NCI-H510A treated with DMSO at 0.1 percent for 48 hours (cell line): Measurements from ENCODE around the gene FSD2.
"Not testable (repeated sequence)": the region's sequence is repeated elsewhere in the genome, so short reads cannot be mapped to it uniquely, and the experiment has no call there.

Source experiments
- DNase-seq: peaks from one replicate; lab custom pipeline; 2025; lab: John Stamatoyannopoulos, UW

Gene FSD2

DNA sequence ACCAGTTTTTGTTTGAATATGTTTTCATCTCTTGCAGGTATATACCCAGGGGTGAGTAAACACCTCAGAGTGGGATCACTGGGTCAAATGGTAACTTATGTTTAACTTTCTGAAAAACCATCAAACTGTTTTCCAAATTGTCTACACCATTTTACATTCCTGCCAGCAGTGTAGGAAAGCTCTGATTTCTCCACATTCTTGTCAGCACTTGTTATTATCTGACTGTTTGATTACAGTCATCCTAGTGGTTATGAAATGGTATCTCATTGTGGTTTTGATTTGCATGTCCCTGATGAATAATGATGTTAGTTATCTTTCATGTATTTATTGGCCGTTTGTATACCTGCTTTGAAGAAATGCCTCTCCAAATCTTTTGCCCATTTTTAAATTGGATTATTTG, 13.8 kb downstream of the FSD2 start:
- no peak for DNase-seq

DNA sequence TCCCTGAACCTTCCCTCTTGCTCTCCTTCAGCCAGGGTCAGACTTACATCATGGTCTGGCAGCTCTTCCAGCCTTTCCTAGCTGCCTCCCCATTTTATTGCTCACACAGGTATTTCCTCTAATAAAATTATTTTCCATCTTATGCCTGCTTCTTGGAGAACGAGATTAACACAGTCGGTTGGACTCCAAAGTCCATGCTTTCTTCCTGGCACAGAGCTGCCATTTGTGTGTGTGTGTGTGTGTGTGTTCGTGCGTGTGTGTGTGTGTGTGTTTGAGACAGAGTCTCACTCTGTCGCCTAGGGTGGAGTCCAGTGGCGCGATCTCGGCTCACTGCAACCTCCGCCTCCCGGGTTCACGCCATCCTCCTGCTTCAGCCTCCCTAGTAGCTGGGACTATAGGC, 15.5 kb downstream of the FSD2 start:
- DNase-seq = no peak

DNA sequence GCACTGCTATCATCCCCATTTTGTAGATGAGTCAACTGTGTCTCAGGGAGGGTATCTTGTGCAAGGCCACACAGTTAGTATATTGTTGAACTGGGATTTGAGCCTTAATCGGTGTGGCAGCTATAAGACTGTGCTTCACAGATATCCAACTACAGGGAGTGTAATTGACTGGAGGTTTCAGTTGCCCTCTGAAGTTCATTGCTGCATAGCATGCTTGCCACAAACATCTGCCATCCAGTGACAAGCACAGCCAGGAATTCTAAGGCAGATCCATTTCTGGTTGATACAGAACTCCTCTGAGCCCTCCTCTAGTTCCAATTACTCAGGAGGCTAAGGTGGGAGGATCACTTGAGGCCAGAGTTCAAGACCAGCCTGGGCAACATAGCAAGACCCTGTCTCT, 16.4 kb downstream of the FSD2 start:
- DNase-seq = no peak

DNA sequence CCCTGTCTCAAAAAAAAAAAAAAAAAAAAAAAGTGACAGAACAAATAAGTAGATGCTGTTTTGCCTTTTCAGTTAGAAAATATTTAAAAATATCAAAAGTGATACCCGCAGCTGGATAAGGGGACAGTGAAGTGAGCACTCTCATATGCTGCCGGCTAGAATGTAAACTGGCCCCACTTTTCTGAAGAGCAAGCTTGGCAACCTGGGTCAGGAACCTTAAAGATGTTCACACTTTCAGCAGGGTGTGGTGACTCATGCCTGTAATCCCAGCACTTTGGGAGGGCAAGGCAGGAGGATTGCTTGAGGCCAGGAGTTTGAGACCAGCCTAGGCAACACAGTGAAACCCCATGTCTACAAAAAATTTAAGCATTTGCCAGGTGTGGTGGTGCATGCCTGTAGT, 17.4 kb downstream of the FSD2 start:
- no peak for DNase-seq

DNA sequence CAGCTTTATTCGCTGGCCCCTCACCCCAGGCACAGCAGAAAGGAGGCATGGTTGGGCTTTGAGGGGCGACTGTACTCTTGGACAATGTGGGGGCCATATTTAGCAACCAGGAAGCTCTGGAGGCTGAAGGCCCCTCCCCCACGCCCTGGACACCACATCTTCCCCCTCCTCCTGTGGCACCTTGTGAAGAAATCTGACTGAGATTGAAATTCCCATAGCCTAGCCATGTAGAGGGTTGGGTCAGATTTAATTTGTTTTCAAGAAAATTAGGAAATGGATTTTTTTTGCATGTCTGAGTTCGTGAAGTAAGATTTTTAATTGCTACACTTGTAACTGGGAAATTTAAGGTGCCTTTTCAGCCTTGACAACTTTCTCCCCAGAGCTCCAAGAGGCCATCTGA, 24.5 kb downstream of the FSD2 start:
- DNase-seq = no peak

DNA sequence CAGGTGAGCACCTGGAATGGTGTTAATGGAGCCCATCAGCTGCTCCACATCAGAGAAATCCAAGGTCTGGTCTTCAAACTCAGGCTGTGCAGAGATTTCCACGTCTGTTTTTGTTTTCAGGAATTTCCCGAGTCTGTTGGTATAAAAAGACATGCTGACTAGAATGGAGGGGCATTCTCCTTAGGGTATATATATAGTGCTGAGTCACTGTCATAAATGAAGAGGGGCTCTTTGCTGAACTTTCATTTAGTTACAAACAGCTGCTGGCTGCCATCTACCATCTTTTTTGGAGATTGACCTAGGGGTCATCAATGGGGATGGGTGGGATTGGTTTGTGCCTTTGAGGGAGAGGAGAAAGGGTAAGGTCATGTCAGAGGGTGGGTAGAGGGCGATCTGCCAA, 27.1 kb downstream of the FSD2 start:
- no peak for DNase-seq

DNA sequence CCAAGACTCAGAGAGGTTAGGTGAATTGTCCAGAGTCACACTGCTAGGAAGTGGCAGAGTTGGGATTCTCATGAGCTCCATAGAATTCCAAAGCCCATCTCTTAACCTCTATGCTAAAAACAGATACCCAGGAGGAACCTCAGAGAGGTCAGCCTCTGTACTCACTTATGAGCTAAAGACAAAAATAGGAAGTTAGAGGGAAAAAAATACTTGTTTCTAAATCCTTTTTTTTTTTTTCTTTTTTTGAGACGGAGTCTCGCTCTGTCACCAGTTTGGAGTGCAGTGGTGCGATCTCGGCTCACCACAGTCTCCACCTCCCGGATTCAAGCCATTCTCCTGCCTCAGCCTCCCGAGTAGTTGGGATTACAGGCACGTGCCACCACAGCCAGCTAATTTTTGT, 31.4 kb downstream of the FSD2 start:
- no peak for DNase-seq

DNA sequence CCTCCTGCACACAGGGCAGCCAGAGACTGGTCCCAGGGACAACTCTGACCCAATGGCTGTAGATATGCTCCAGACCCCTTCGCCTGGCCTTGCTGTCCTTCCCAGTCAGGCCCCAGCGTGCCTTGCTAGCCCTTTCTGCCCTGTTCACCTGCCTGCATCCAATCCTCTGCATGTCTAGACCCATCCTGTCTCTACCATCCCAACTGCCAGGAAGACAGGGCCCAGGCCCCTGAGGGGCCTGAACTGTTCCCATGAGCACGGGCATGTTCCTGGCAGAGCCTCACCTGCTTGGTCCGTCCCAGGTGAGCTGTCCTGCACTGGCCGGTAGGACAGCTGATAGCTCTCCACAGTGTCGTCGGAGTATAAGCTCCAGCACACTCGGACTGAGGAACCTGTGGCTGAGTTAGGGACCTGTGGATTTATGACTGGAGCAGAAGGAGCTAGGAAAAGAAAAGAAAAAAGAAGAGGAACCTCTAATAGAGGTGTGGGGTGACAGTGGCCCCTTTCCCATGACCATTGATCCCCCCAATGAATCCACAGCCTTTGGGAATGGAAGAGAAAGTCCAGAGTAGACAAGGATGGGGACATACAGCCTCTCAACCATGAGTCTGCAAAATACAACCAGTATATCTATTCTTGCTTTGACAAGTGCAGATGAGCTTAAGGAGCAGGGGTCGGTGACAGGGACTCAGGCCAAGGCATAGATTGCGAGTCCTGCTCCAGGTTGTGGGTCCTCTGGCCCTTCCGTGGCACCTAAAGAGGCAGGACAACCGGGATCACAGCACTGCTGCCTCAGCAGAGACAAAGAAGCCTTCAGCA, 33.9 kb downstream of the FSD2 start:
- DNase-seq = no peak

DNA sequence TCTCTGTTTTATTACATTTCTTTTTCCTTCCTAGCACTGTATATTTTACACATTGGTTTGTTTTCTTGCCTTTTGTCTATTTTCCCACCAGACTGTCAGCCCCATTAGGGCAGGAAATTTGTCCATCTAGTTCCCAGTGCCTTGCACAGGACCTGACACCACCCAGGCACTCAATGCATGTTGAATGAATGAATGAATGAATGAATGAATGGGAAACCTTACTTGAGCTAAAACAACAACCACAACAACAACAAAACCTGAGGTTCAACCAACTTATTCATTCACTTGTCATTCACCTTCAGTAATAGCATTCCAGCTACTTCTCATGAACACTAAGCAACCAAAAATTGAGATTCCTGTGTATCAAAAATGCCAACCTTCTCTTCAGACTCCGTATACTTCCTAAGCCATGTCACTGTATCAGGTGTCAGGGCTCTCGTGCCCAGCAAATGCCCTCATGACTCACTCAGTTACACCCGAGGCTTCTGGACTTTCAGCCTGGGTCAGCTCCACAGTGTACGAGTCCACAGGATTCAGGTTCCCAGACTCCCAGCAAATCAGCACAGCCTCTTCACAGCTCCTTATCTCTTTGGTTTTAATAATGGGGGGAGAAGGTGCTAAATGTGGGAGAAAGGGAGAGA, 37.3 kb downstream of the FSD2 start:
- DNase-seq = no peak

DNA sequence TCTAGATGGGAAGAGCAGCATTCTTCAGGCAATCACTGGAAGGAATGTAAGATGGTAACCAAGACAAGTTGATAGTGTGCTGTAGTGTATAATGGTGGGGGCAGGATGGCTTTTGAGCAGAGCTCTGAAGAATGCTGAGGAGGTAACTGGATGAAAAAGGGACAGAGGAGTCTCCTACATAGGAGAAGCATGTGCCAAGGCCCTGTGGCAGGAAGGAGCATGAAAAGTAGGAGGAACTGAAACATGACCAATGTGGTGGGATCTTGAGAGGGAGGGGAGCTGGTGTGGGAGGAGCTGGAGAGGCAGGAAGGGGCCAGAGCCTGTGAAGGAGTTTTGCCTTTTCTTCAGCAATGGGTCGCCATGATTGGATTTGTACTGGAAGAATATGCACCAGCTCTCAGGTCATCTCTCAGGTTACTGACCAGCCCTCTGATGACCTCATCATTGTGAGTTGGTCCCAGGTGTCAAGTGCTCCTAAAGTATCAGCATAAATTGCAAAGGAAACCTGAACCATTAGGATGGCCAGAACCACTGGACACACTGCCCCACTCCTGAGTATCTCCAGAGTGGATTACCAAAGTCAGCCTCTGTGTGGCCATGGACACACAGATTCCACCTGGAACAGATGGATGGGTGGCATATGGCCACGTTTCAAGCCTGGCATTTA, 38.6 kb downstream of the FSD2 start:
- DNase-seq = no peak

DNA sequence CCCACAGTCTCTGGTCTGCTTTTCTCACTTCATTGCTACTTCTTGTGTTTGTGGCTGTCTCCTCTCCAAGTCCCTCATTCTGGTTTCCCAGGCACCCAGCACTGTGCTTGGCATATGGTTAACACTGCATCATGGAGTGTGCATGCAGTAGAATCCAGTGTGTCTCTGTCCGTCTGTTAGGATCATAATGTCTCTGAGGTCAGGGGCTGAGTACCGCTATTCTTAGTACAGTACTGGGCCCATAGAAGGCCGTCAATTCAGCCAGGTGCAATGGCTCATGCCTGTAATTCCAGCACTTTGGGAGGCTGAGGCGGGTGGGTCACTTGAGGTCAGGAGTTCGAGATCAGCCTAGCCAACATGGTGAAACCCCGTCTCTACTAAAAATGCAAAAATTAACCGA, 39.7 kb downstream of the FSD2 start:
- DNase-seq = not testable (repeated sequence)

DNA sequence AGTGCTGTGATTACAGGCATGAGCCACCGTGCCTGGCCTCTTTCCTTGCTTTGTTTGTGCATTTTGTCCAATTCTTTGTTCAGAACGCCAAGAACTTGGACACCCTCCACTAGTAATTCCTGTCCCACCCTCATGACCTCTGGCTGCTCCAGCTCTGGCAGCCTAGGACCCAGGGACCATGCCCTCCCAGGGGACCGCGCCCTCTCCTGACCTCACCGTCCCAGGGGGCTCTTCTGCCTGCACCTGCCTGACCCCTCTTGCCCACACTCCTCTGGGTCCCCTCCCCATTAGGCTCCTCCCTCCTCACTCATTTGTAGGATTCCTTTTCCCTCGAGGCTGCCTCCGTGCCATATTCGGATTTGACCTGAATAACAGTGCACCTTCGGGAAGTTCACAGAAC, 41.1 kb downstream of the FSD2 start:
- DNase-seq = no peak

DNA sequence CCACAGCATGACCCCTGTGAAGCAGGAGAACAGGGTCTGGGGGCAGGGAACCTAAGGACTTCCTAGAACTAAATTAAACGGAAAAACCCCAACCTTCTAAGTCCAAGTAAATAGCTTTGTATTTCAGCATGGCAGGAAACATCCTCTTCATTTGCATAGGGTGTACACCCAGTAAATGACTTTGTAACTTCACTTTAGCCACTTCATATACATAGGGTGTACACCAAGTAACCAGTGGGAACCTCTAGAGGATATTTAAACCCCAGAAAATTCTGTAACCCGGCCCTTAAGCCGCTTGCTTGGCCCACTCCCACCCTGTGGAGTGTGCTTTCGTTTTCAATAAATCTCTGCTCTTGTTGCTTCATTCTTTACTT, 41.8 kb downstream of the FSD2 start:
- DNase-seq = no peak

DNA sequence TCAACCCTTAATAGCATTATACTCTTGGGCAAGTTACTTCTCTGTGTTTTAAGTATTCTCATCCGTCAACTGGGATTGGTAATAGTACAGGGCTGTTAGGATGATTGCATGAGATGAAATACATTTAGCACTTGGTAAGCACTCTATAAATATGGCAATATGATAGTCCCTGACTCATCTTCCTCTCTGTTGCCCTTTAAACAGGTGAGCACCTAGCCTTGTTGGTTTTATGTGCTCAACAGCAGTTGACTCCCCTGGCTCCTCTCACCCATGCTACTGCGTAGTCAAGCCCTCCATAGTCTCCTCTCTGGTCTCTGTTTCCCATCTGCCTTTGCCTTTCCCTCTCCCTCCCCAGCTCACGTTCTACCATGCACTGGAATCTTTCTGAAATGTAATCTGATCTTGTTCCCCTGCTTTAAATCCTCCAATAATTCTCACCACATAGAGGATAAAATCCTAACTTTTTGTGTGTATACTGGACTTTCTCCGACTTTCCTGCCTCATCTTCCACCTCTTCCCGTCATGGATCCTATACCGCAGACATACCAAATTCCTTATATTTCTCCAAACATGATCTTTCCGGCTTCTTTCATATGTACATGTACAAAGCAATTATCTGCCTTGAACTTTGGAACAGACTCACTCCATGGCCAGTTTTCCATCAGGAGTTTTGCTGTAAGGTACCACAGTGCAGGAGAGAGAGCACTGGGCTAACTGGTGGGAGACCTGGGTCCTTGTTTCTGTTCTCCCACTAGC, 42.3 kb downstream of the FSD2 start:
- DNase-seq = no peak

DNA sequence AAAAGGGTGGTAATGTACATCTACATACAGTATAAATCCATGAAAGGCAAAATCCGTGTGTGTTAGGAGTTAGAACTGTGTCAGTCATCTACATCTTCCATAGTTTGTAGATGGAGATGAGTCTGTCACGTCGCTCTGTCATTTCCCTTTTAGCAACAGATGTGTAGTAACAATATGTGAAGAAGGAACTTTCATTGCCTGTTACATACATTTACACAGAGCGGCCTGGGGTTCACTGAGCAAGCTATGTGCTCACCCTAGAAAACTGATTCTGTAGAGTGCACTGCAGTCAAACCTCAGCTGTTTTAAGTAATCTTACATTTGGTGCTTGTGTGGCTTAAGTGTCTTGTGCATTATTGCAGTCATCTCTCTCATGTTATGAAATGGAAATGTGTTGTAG, 54.6 kb downstream of the FSD2 start:
- no peak for DNase-seq

DNA sequence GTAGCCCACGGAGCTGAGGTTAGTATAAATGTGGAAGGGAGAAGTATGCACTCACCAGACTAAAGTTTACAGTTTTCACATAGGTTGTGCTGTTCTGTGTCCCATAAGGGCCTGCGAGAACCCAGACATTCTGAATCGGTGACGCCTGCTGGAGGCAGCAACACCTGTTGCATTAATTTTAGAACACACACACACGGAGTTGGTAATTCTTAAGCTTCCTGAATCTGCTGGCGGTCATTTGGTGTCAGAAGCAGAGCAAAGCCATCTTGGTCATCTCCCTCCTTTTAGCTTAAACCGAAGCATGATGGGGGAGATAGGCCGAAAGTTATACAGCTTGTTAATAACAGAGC, 55.1 kb downstream of the FSD2 start:
- no peak for DNase-seq

DNA sequence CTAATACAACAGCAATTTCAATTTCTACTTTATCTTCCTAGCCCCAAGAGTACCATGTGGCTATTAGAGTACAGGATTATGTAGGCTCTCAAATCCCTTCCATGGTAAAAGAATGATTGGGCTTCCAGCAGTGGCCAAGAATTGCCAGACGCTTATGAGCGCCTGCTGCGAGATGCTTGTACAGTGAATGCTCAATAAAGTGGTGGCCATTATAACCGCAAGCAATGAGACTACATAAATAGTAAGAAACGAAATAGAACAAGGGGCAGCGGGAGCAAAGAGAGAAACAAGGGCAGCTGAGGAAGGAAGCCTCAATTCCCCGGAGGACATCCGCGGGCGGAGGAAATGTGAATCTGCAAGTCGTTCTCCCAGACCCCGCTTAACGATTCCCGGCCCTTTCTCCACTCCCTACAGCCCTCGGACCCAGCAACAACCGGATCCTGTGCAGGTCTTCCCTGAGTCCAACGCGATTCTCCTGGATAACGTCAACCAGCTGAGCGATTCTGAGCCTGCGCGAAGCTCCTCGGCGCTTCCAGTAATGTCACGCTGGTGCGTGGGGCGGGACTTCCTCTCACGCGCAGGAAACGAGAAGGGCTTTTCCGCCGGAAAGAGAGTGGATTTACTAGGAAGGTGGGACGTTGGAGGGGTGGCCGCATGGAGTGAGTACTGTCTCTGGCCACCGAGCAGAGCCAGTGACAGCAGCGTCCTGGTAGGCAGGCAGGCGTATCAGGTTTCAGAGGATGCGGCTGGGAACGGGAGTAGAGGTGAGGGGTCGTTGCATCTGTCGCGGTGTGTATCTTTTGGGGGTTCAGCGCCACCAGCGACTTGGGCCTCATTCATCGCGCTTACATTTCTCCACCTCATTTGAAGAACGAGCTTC, 55.7 kb downstream of the FSD2 start:
- DNase-seq = peak; percentile 83

DNA sequence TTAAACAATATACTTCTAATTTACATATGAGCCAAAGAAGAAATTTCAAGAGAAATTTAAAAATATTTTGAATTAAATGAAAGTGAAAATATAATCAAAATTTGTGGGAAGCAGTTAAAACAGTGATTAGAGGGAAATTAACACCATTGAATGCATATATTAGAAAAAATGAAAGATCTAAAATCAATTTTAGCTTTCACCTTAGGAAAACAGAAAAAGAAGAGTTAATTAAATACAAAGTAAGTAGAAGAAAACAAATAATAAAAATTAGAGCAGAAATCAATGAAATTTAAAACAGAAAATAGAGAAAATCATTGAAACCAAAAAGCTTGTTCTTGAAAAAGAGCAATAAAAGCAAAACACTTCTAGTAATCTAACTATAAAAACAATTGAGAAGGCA, 57.6 kb downstream of the FSD2 start:
- no peak for DNase-seq

DNA sequence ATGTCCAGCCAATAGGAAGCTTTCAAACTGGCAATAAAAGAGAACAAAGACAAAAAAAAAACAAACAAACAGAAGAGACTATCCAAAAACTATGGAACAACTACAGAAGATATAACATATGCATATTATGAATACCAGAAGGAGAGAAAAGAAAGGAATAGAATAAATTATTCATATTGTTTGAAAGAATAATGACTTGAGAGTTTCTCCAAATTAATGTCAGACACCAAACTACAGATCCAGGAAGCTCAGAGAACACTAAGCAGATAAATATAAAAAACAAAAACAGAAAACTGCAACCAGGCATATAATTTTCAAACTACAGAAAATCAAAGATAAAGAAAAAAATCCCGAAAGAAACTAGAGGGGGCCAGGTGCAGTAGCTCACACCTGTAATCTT, 62.1 kb downstream of the FSD2 start:
- no peak for DNase-seq

DNA sequence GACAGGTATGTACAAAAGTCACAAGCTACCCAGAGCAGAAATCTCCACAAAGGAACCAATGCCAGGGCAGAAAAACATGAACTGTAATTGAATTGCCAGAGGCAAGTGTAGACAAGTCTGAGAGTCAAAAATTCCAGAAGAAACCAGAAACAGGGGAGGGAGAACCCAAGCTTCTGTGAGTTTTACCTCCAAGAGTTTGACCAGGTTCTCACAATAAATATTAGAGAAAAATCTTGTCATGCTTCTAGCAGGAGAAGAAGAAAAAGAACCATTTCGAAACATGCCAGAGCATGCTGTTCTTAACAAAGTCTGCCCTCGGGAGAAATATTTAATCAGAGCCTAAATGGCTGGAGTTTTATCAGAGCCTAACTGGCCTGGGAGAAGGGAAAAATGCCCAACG, 63.7 kb downstream of the FSD2 start:
- DNase-seq = no peak

DNA sequence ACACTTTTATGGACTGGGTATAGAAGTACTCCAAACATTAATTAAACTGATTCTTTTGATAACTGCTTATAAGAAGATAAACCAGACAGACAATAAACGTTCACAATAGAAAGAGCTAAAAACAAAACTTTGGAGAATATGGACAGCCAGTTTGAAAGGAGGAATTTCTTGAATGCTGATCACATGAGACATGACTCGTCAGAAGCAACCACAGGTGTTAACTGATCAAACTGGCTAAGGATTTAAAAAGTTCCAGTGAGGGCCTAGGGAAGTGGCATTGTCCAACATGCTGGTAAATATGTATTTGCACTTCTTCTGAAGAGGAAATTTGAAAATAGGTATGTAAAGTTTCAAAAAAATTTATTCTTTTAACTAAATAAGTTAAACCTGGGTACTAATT, 66.8 kb downstream of the FSD2 start:
- DNase-seq = no peak

DNA sequence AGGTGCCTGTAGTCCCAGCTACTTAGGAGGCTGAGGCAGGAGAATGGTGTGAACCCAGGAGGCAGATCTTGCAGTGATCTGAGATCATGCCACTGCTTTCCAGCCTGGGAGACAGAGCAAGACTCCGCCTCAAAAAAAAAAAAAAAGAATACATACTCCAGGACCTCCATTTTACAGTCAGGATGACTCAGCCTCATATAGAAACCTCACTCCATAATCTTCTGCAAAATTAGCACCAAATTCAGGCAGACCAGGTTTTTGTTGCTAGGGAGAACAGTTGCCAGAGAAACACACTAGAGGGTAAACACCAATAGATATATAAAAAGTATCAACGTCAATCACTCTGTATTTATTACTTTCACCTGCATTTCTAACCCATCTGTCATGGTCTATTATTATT, 67.9 kb downstream of the FSD2 start:
- DNase-seq = no peak
